ENCODE results near the gene NIT2.

DNA sequence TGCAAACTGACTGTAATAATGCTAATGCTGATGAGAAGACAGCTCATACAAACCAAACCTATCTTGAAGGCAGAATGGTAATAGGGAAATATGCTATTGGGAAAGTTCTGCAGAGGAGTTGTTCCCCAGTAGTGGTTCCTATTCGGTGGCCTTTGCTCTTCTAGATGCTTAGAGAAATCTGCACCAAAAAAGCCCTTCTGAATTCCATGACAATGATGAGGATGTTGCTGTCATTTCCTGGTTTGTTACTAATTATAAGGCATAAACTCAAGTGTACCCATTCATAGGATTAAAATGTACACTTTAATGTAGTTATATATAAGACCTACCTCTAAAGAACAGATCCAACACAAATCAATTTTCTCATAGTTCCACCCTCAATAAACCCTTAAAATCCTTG, 36.2 kb downstream of the NIT2 start:
- TF ChIP-seq, protein P1, sequence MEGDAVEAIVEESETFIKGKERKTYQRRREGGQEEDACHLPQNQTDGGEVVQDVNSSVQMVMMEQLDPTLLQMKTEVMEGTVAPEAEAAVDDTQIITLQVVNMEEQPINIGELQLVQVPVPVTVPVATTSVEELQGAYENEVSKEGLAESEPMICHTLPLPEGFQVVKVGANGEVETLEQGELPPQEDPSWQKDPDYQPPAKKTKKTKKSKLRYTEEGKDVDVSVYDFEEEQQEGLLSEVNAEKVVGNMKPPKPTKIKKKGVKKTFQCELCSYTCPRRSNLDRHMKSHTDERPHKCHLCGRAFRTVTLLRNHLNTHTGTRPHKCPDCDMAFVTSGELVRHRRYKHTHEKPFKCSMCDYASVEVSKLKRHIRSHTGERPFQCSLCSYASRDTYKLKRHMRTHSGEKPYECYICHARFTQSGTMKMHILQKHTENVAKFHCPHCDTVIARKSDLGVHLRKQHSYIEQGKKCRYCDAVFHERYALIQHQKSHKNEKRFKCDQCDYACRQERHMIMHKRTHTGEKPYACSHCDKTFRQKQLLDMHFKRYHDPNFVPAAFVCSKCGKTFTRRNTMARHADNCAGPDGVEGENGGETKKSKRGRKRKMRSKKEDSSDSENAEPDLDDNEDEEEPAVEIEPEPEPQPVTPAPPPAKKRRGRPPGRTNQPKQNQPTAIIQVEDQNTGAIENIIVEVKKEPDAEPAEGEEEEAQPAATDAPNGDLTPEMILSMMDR (IDR thresholded peaks at IDR 0.05; ENCODE audit: low read depth, low read length, poor library complexity, severe bottlenecking) = no peak
- TF ChIP-seq EZH2phosphoT487 (IDR thresholded peaks at IDR 0.05; ENCODE audit: borderline replicate concordance, low read length) = no peak
